B cell (primary cell): Measurements from ENCODE around the gene IGF1R. TPM values are rescaled to one million over a fixed set of nuclear protein-coding genes. Genes with fewer than 3 reads are reported as not detected.

ENCODE experiments used
- ATAC-seq: fragments of 200-7000 bp; cut with Tn5 transposase; one replicate; pipeline ENCODE4 v1.10.0; 2021; ENCODE audit warnings: low read depth, mild to moderate bottlenecking, moderate number of reproducible peaks, moderate library complexity
- CTCF ChIA-PET: fragments of 350-600 bp; sonication (Branson Sonifier 250); formaldehyde crosslinking; loops from one replicate; lab custom pipeline; 2021; ENCODE audit warnings: antibody characterized with exemption, inconsistent platforms; lab: Charles Lee
- POLR2A ChIA-PET: fragments of 350-600 bp; sonication (Branson Sonifier 250); formaldehyde crosslinking; loops from one replicate; lab custom pipeline; 2021; ENCODE audit warnings: antibody characterized with exemption; lab: Charles Lee
- DNase-seq: peaks from one replicate; pipeline ENCODE4 v3.0.0; 2013
- H2AFZ ChIP-seq: 2 replicates; pipeline ENCODE4 v1.6.1; 2012; ENCODE audit warnings: mild to moderate bottlenecking, low read depth, low read length; ENCODE audit not compliant: insufficient read depth, poor library complexity, severe bottlenecking
- H3K27ac ChIP-seq, 2 donors: 1 replicate in 1 of 2; 2 replicates in 1 of 2; pipeline ENCODE4 v1.5.1; 2012 to 2013; ENCODE audit warnings: low read length in 2 of 2, mild to moderate bottlenecking in 2 of 2, moderate library complexity in 1 of 2
- H3K27me3 ChIP-seq, 4 experiments: fragments of 200-600 bp in 1 of 4; sonication (generic) in 1 of 4; replicated peaks in 1 of 4; 1 replicate in 2 of 4; 2 replicates in 2 of 4; pipeline versions ENCODE4 v1.6.1 to v1.7.0; 2013 to 2016; ENCODE audit warnings: low read length in 3 of 4, mild to moderate bottlenecking in 2 of 4, mixed read lengths in 1 of 4, moderate library complexity in 1 of 4; ENCODE audit not compliant: insufficient read depth in 4 of 4, control insufficient read depth in 3 of 4; ENCODE audit errors: control extremely low read depth in 1 of 4
- H3K36me3 ChIP-seq, 2 experiments: replicated peaks in 1 of 2; 1 replicate in 1 of 2; 2 replicates in 1 of 2; pipeline versions ENCODE4 v1.6.1 to v1.7.1; 2013; ENCODE audit warnings: low read length in 1 of 2; ENCODE audit not compliant: insufficient read depth in 2 of 2, control insufficient read depth in 1 of 2; ENCODE audit errors: control extremely low read depth in 1 of 2, extremely low read depth in 1 of 2
- H3K4me1 ChIP-seq, 2 donors: fragments of 200-600 bp in 1 of 2; sonication (generic) in 1 of 2; 1 replicate in 1 of 2; 2 replicates in 1 of 2; pipeline versions ENCODE4 v1.5.1 to v1.6.1; 2013 to 2017; ENCODE audit warnings: low read length in 2 of 2; ENCODE audit not compliant: control insufficient read depth in 2 of 2, insufficient read depth in 2 of 2
- H3K4me2 ChIP-seq: replicated peaks from 2 replicates; pipeline ENCODE3; 2012; ENCODE audit warnings: mild to moderate bottlenecking, low read depth, low read length; ENCODE audit not compliant: poor library complexity, severe bottlenecking
- H3K4me3 ChIP-seq, 5 experiments: fragments of 200-600 bp in 1 of 5; sonication (generic) in 1 of 5; 1 replicate in 3 of 5; 2 replicates in 2 of 5; pipeline versions ENCODE4 v1.5.1 to v1.7.0; 2011 to 2016; ENCODE audit warnings: low read length in 4 of 5, mild to moderate bottlenecking in 4 of 5, low read depth in 2 of 5, control low read depth in 1 of 5, moderate library complexity in 1 of 5; ENCODE audit not compliant: insufficient read depth in 1 of 5; ENCODE audit errors: control extremely low read depth in 1 of 5, extremely low read depth in 1 of 5
- H3K79me2 ChIP-seq: fragments of 200-600 bp; sonication (generic); one replicate; pipeline ENCODE4 v1.6.0; 2016; ENCODE audit warnings: low read length; ENCODE audit not compliant: control insufficient read depth, insufficient read depth
- H3K9ac ChIP-seq: fragments of 200-600 bp; sonication (generic); 2 replicates; pipeline ENCODE4 v1.6.1; 2017; ENCODE audit warnings: mild to moderate bottlenecking, low read length, moderate library complexity
- H3K9me3 ChIP-seq, 3 donors: one replicate each; pipeline versions ENCODE4 v1.6.1 to v1.7.1; 2013; ENCODE audit warnings: low read length in 2 of 3; ENCODE audit not compliant: control insufficient read depth in 2 of 3, insufficient read depth in 1 of 3; ENCODE audit errors: control extremely low read depth in 1 of 3
- H4K20me1 ChIP-seq: 2 replicates; pipeline ENCODE4 v1.6.0; 2012; ENCODE audit warnings: mild to moderate bottlenecking, low read length; ENCODE audit not compliant: insufficient read depth, control insufficient read depth, poor library complexity, severe bottlenecking
- H3K27ac Mint-ChIP-seq: one replicate; pipeline ENCODE4 v1.8.0; 2021; ENCODE audit warnings: mixed read lengths
- H3K27me3 Mint-ChIP-seq: one replicate; pipeline ENCODE4 v1.8.0; 2021; ENCODE audit warnings: mixed read lengths
- H3K4me1 Mint-ChIP-seq: one replicate; pipeline ENCODE4 v1.8.0; 2021; ENCODE audit warnings: mixed read lengths
- H3K4me3 Mint-ChIP-seq: one replicate; pipeline ENCODE4 v1.8.0; 2021; ENCODE audit warnings: mixed read lengths
- H3K9me3 Mint-ChIP-seq: one replicate; pipeline ENCODE4 v1.8.0; 2022; ENCODE audit warnings: mixed read lengths; ENCODE audit not compliant: insufficient read depth
- EZH2 ChIP-seq: IDR thresholded peaks from 2 replicates; pipeline ENCODE4 v1.6.1; 2012; ENCODE audit warnings: borderline replicate concordance, low read depth, mild to moderate bottlenecking, moderate library complexity, low read length; ENCODE audit not compliant: insufficient read depth, poor library complexity, severe bottlenecking
- WGBS: methylation state at CpG from one replicate; pipeline ENCODE4 v1.1.5; 2013; ENCODE audit warnings: missing lambda C conversion rate; ENCODE audit not compliant: insufficient coverage; 5-methylcytosine and 5-hydroxymethylcytosine counted together
- intact Hi-C: fragments of 100-400 bp; cut with micrococcal nuclease; formaldehyde crosslinking; loops from one replicate; pipeline ENCODE4 v1.10.0; 2022
- polyA plus RNA-seq: library from polyadenylated mRNA; depleted of rRNA; stranded (reverse); fragments of >200 nt; gene quantifications from 2 replicates; pipeline ENCODE4 v1.2.3, GENCODE V29; 2012
- total RNA-seq, 2 donors: library from RNA; stranded (reverse); fragments of 120-200 nt in 1 of 2; gene quantifications; 1 replicate in 1 of 2; 2 replicates in 1 of 2; pipeline versions ENCODE4 v1.2.3 to v1.2.4, GENCODE V29; 2013 to 2022
- TF ChIP-seq, protein P1 (sequence below): fragments of 200-600 bp; IDR thresholded peaks from one replicate; pipeline ENCODE4 v1.8.0; 2022; ENCODE audit warnings: antibody characterized with exemption, mild to moderate bottlenecking

Gene IGF1R
- total and polyA plus RNA-seq, 2 donors (not counting 1 experiment from before 2014, with no cell fraction given): 5.4 to 23.1 TPM

DNA sequence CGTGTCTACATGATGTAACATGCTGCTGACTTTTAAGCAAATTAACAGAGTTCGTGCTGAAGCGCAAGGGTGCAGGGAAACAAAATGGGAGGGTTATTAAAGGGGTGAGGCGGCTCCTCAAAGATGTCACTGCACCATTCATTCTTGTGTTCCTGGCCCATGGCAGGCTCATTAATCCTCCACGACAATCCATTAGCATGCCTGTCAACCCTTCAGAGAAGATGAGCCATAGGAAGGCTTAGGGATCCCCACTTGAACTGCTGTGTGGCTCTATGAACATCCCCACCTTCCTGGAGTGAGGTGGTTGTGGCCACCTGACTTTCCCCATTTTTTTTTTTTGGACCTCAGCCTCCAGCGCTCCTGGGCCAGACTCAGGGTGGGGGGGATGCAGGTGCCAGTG is 45.8 kb downstream of the IGF1R start:
- Histone ChIP-seq H3K4me1 (no peaks in the 10 kb centered on the region), H3K27ac (no peak overlapping the region), H3K36me3 (no peaks in the 10 kb centered on the region), H3K9me3 (no peaks in the 10 kb centered on the region), H3K79me2 (no peaks in the 10 kb centered on the region), H3K4me3 (no peak overlapping the region), H3K9ac (no peak overlapping the region), H3K27me3 (no peaks in the 10 kb centered on the region), H4K20me1 (peaks cover 19% of the 10 kb centered on the region), H2AFZ (no peak overlapping the region), H3K4me2 (no peak overlapping the region)
- CTCF ChIA-PET: no interaction called here
- no peak overlapping the region for H3K4me3 Mint-ChIP-seq
- no peaks in the 10 kb centered on the region for H3K9me3 Mint-ChIP-seq
- intact Hi-C loops: no loop called here
- DNase-seq (no peak), ATAC-seq (no peak)
- H3K27me3 Mint-ChIP-seq: peaks cover 8% of the 10 kb centered on the region
- POLR2A ChIA-PET: no interaction called here
- WGBS: no CpG with 5 or more reads among the region's 6 CpGs
- TF ChIP-seq, protein P1, sequence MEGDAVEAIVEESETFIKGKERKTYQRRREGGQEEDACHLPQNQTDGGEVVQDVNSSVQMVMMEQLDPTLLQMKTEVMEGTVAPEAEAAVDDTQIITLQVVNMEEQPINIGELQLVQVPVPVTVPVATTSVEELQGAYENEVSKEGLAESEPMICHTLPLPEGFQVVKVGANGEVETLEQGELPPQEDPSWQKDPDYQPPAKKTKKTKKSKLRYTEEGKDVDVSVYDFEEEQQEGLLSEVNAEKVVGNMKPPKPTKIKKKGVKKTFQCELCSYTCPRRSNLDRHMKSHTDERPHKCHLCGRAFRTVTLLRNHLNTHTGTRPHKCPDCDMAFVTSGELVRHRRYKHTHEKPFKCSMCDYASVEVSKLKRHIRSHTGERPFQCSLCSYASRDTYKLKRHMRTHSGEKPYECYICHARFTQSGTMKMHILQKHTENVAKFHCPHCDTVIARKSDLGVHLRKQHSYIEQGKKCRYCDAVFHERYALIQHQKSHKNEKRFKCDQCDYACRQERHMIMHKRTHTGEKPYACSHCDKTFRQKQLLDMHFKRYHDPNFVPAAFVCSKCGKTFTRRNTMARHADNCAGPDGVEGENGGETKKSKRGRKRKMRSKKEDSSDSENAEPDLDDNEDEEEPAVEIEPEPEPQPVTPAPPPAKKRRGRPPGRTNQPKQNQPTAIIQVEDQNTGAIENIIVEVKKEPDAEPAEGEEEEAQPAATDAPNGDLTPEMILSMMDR: no peak
- H3K27ac Mint-ChIP-seq: no peak overlapping the region
- peaks cover 8% of the 10 kb centered on the region for H3K4me1 Mint-ChIP-seq

DNA sequence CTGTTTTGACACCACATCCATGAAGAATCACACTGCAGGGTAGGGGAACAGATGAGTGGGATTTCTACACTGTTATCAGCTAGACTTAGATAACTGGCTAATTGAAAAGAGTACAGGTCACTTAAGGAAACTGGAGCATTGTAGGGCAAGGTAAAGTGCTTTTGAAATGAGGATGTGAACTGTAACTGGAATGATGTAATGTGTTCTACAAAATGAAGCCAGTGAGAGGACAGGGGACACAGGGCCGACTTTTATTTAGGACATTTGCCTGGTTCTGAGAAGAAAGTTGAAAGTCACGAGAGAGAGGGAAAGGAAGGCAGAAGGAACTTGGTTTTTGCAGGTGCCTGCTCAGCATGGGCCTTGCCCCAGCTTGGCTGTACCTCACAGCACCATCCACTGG is 50.5 kb downstream of the IGF1R start:
- Mint-ChIP-seq H3K27ac (no peak overlapping the region), H3K4me3 (no peak overlapping the region), H3K9me3 (no peaks in the 10 kb centered on the region), H3K4me1 (peaks cover 16% of the 10 kb centered on the region), H3K27me3 (peaks cover 8% of the 10 kb centered on the region)
- Histone ChIP-seq H3K9ac (no peak overlapping the region), H3K79me2 (no peaks in the 10 kb centered on the region), H3K36me3 (no peaks in the 10 kb centered on the region), H3K4me3 (no peak overlapping the region), H3K27ac (no peak overlapping the region), H3K9me3 (no peaks in the 10 kb centered on the region), H4K20me1 (peaks cover 20% of the 10 kb centered on the region), H3K4me2 (no peak overlapping the region), H2AFZ (no peak overlapping the region), H3K4me1 (peaks cover 6 to 7% of the 10 kb centered on the region in 2 donors), H3K27me3 (no peaks in the 10 kb centered on the region)
- ChIA-PET POLR2A (no interaction called here), CTCF (no interaction called here)
- ATAC-seq (no peak), DNase-seq (no peak)
- intact Hi-C loops: no loop called here
- TF ChIP-seq, protein P1: no peak
- TF ChIP-seq EZH2: no peak
- WGBS: 90% methylated on average over 2 of the region's 2 CpGs
